ENCODE measurements around the gene AGPAT1. TPM values are rescaled to one million over a fixed set of nuclear protein-coding genes. Genes with fewer than 3 reads are reported as not detected.

Gene AGPAT1
- total RNA-seq, 1 experiment from 2014 or later: 55.6 TPM

- ChIA-PET CTCF (no interaction called here), RAD21 (ENCODE audit: low non-redundant PET in 1 of 2, low total read pairs in 2 of 2, uncharacterized antibody in 2 of 2, unreplicated experiment in 2 of 2) (no interaction called here), POLR2A (no interaction called here)
- no peak for ATAC-seq
- peaks cover 16% of the 10 kb centered on the region for H3K79me2 ChIP-seq (ENCODE audit: insufficient read depth, low read length)
- H3K36me3 ChIP-seq (ENCODE audit: control insufficient read depth in 1 of 2, insufficient read depth in 2 of 2, low read length in 2 of 2): peaks cover 15 to 17% of the 10 kb centered on the region in 2 experiments; a peak in 3 of 4 replicates
- TF ChIP-seq ZFX (IDR thresholded peaks at IDR 0.05) (no peak), FOSL1 (IDR thresholded peaks at IDR 0.05; ENCODE audit: low read depth) (no peak), CTCF (IDR thresholded peaks at IDR 0.05 in 2 of 3, conservative IDR thresholded peaks at IDR 0.05 in 1 of 3; ENCODE audit: borderline replicate concordance in 1 of 3, insufficient read depth in 1 of 3, low read depth in 2 of 3, low read length in 2 of 3) (no peak), EZH2 (IDR thresholded peaks at IDR 0.05) (no peak), YY1 (IDR thresholded peaks at IDR 0.05; ENCODE audit: extremely low read depth, insufficient replicate concordance, low read depth, low read length) (no peak), EZH2phosphoT487 (IDR thresholded peaks at IDR 0.05; ENCODE audit: borderline replicate concordance) (no peak), CEBPB (IDR thresholded peaks at IDR 0.05; ENCODE audit: low read depth) (no peak)
- H4K20me1 ChIP-seq (ENCODE audit: insufficient read depth): no peaks in the 10 kb centered on the region
- no peaks in the 10 kb centered on the region for H3K27me3 ChIP-seq (ENCODE audit: insufficient read depth, low read length)
- H3K4me1 ChIP-seq (ENCODE audit: control insufficient read depth in 1 of 2, insufficient read depth in 2 of 2, low read length in 2 of 2): peaks cover 5 to 14% of the 10 kb centered on the region in 2 experiments
- no peak overlapping the region for H3K27ac ChIP-seq (ENCODE audit: low read depth, low read length)
- no peak overlapping the region for H3K4me2 ChIP-seq (ENCODE audit: low read length)
- no TSS peak for BruUV-seq (replicated peaks)
- no peak overlapping the region for H3K9ac ChIP-seq (ENCODE audit: low read length)
- H3K9me2 ChIP-seq (ENCODE audit: insufficient read depth): no peaks in the 10 kb centered on the region
- DNase-seq (ENCODE audit: low read depth, low spot score): no peak
- no peaks in the 10 kb centered on the region for H3K9me3 ChIP-seq (ENCODE audit: control insufficient read depth in 1 of 2, insufficient read depth in 1 of 2, low read depth in 1 of 2, low read length in 2 of 2)
- intact Hi-C loops (cut with micrococcal nuclease): no loop called here
- no peak overlapping the region for H3K4me3 ChIP-seq (replicated peaks in 1 of 2; ENCODE audit: low read depth in 1 of 2, low read length in 2 of 2)
- H2AFZ ChIP-seq (ENCODE audit: low read depth, low read length, poor library complexity, severe bottlenecking): no peak overlapping the region
Observed at GRCh38 chr6:32158052-32158451, 17.8 kb downstream of the AGPAT1 start.

GRCh38 chr6:32156891-32157290 is 19.0 kb downstream of the AGPAT1 start:
- Histone ChIP-seq H4K20me1 (ENCODE audit: insufficient read depth) (no peaks in the 10 kb centered on the region), H3K9me2 (ENCODE audit: insufficient read depth) (no peaks in the 10 kb centered on the region), H3K9ac (ENCODE audit: low read length) (no peak overlapping the region), H2AFZ (ENCODE audit: low read depth, low read length, poor library complexity, severe bottlenecking) (no peak overlapping the region), H3K79me2 (ENCODE audit: insufficient read depth, low read length) (peaks cover 16% of the 10 kb centered on the region), H3K27me3 (ENCODE audit: insufficient read depth, low read length) (no peaks in the 10 kb centered on the region), H3K4me2 (ENCODE audit: low read length) (no peak overlapping the region), H3K9me3 (ENCODE audit: control insufficient read depth in 1 of 2, insufficient read depth in 1 of 2, low read depth in 1 of 2, low read length in 2 of 2) (no peaks in the 10 kb centered on the region), H3K4me1 (ENCODE audit: control insufficient read depth in 1 of 2, insufficient read depth in 2 of 2, low read length in 2 of 2) (peaks cover 12 to 25% of the 10 kb centered on the region in 2 experiments), H3K36me3 (ENCODE audit: control insufficient read depth in 1 of 2, insufficient read depth in 2 of 2, low read length in 2 of 2) (peaks cover 15 to 17% of the 10 kb centered on the region in 2 experiments; a peak in 3 of 4 replicates), H3K4me3 (replicated peaks in 1 of 2; ENCODE audit: low read depth in 1 of 2, low read length in 2 of 2) (no peak overlapping the region), H3K27ac (ENCODE audit: low read depth, low read length) (no peak overlapping the region)
- no peak for TF ChIP-seq ATF3 (IDR thresholded peaks at IDR 0.05)
- CTCF ChIA-PET: no interaction called here
- POLR2A ChIA-PET: no interaction called here
- no TSS peak for BruUV-seq (replicated peaks)
- RAD21 ChIA-PET (ENCODE audit: low non-redundant PET in 1 of 2, low total read pairs in 2 of 2, uncharacterized antibody in 2 of 2, unreplicated experiment in 2 of 2): no interaction called here
- DNase-seq (ENCODE audit: low read depth, low spot score) (no peak), ATAC-seq (no peak)
- intact Hi-C loops (cut with micrococcal nuclease): no loop called here

Data from HCT116 (cell line).